ENCODE data around the gene CFL1.
A peak's percentile ranks its signal among the peaks of the same experiment; 100 is the strongest.

Gene CFL1

DNA sequence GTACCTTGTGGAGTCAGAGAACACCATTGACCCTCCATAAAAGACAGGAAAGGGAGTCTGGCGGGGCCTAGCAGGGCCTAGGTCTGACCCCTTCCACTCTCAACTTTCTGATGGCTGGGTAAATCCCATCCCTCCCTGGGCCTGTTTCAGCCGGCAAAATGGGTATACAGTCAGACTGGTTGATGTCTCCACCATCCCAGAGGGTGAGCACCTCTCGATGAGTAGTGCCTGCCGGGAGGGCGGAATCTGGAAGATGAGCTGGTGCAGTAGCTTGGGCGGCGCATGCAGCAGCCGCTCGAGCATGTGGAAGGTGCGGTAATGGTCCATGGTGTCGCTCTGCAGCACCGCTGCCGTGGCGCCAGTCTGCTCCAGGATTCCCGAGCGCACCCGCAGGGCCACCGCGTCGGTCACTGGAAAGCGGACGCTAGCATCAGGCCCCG lies 29.8 kb upstream of the CFL1 start:
- Histone ChIP-seq H3K4me3 (ENCODE audit: low read depth in 1 of 2, low read length in 2 of 2) (peak overlapping the region; percentile 81 to 85), H3K27ac (ENCODE audit: low read depth, low read length) (peak overlapping the region; percentile 91), H3K4me1 (ENCODE audit: control insufficient read depth in 1 of 2, insufficient read depth in 2 of 2, low read length in 2 of 2) (peaks cover 46 to 63% of the 10 kb centered on the region in 2 donors), H3K9ac (ENCODE audit: low read depth in 1 of 2, low read length in 2 of 2) (peak overlapping the region; percentile 73 to 82), H3K9me3 (ENCODE audit: control insufficient read depth in 1 of 2, low read length in 2 of 2) (no peaks in the 10 kb centered on the region), H3K36me3 (ENCODE audit: control insufficient read depth in 1 of 2, insufficient read depth in 2 of 2, low read length in 2 of 2) (peaks cover 15 to 26% of the 10 kb centered on the region in 2 donors), H3K27me3 (ENCODE audit: control insufficient read depth in 1 of 2, insufficient read depth in 2 of 2, low read length in 2 of 2) (peaks cover 0 to 3% of the 10 kb centered on the region in 2 donors)

DNA sequence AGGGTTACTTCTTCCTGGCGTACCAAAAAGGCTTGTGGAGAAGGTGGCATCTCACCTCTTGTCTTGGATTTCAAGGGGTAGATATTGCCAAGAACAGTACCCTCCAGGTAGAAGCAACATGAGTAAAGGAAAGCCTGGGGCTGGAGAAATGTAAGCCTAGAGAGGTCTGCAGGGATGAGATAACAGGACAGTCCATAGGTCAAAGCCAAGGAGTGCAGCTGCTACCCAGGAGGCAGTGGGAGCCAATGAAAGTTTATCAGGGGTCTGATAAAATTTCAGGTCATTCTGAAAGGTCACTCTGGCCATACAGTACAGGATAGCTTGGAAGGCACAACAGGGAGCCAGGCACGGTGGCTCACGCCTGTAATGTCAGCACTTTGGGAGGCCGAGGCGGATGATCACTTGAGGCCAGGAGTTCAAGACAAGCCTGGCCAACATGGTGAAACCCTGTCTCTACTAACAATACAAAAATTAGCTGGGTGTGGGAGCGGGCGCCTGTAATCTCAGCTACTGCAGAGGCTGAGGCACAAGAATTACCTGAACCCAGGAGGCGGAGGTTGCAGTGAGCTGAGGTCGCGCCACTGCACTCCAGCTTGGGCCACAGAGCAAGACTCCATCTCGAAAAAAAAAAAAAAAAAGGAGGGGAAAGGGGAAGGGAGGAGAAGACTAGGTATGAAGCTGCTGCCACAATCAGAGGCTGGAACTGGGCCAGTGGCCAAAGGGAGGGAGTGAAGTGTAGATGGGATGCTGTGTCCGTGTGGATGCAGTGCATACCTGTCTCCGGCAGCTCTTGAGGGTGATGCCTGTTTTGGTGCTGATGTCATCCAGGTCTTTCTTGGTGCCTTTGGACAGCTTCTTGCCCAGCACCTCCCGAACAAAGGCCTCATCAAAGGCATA lies 29.1 kb upstream of the CFL1 start:
- Histone ChIP-seq H3K27me3 (ENCODE audit: control insufficient read depth in 1 of 2, insufficient read depth in 2 of 2, low read length in 2 of 2) (peaks cover 0 to 3% of the 10 kb centered on the region in 2 donors), H3K4me3 (ENCODE audit: low read depth in 1 of 2, low read length in 2 of 2) (peak overlapping the region; percentile 81 to 85), H3K36me3 (ENCODE audit: control insufficient read depth in 1 of 2, insufficient read depth in 2 of 2, low read length in 2 of 2) (peaks cover 15 to 32% of the 10 kb centered on the region in 2 donors), H3K27ac (ENCODE audit: low read depth, low read length) (peak overlapping the region; percentile 91), H3K9ac (ENCODE audit: low read depth in 1 of 2, low read length in 2 of 2) (peak overlapping the region; percentile 73 to 82), H3K9me3 (ENCODE audit: control insufficient read depth in 1 of 2, low read length in 2 of 2) (no peaks in the 10 kb centered on the region), H3K4me1 (ENCODE audit: control insufficient read depth in 1 of 2, insufficient read depth in 2 of 2, low read length in 2 of 2) (peaks cover 45 to 56% of the 10 kb centered on the region in 2 donors)

DNA sequence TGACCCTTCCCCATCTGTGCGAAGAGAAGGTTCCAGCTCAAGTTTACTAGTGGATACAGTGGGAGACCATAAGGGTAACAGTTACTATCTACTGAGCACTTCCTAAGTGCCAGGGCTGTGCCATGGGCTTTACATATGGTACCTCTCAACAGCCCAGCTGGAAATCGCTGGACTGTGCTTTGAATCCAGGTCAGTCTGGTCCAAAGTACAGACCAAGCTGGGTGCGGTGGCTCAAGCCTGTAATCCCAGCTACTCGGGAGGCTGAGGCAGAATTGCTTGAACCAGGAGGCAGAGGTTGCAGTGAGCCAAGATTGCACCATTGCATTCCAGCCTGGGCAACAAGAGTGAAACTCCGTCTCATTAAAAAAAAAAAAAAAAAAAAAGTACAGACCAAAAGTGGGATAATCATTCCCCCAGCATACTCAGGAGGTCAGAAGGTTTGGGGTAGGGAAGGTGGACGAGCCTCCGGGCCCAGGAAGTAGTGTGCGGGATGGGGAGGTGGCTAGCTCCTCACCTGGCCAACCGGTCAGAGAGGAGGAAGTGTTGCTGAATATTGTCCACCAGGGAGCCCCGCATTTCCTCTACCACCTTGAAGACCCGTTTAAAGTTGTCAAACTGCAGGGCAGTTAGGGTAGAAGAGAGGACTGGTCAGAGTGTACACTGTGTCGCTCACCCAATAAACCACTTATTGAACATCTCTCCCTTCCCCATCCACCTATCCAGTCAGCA lies 28.0 kb upstream of the CFL1 start:
- Histone ChIP-seq H3K9me3 (ENCODE audit: control insufficient read depth in 1 of 2, low read length in 2 of 2) (no peaks in the 10 kb centered on the region), H3K27me3 (ENCODE audit: control insufficient read depth in 1 of 2, insufficient read depth in 2 of 2, low read length in 2 of 2) (no peaks in the 10 kb centered on the region), H3K36me3 (ENCODE audit: control insufficient read depth in 1 of 2, insufficient read depth in 2 of 2, low read length in 2 of 2) (peaks cover 15 to 32% of the 10 kb centered on the region in 2 donors), H3K9ac (ENCODE audit: low read depth in 1 of 2, low read length in 2 of 2) (no peak overlapping the region), H3K4me1 (ENCODE audit: control insufficient read depth in 1 of 2, insufficient read depth in 2 of 2, low read length in 2 of 2) (peaks cover 36 to 45% of the 10 kb centered on the region in 2 donors), H3K4me3 (ENCODE audit: low read depth in 1 of 2, low read length in 2 of 2) (no peak overlapping the region), H3K27ac (ENCODE audit: low read depth, low read length) (no peak overlapping the region)

DNA sequence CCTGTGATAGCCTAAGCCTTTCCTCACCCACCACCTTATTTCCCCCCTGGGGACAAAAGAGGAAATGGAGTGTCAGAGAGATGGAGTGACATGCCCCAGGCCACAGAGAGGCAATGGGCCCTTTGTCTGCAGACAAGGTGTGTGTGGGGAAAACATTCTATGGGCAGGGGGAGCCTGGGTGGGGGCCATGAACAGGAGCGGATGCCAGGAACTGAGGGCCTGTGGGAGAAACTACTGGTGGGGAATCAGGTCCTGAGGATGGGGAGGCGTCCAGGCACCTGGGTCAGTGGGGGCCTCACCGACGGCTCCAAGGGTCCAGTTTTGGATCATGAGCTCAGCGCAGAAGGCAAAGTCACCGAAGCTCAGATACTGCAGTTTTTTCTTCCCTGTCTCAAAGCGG lies 27.3 kb upstream of the CFL1 start:
- Histone ChIP-seq H3K27ac (ENCODE audit: low read depth, low read length) (no peak overlapping the region), H3K27me3 (ENCODE audit: control insufficient read depth in 1 of 2, insufficient read depth in 2 of 2, low read length in 2 of 2) (no peaks in the 10 kb centered on the region), H3K9me3 (ENCODE audit: control insufficient read depth in 1 of 2, low read length in 2 of 2) (no peaks in the 10 kb centered on the region), H3K36me3 (ENCODE audit: control insufficient read depth in 1 of 2, insufficient read depth in 2 of 2, low read length in 2 of 2) (peaks cover 15 to 32% of the 10 kb centered on the region in 2 donors), H3K9ac (ENCODE audit: low read depth in 1 of 2, low read length in 2 of 2) (no peak overlapping the region), H3K4me1 (ENCODE audit: control insufficient read depth in 1 of 2, insufficient read depth in 2 of 2, low read length in 2 of 2) (peaks cover 36 to 43% of the 10 kb centered on the region in 2 donors), H3K4me3 (ENCODE audit: low read depth in 1 of 2, low read length in 2 of 2) (no peak overlapping the region)

DNA sequence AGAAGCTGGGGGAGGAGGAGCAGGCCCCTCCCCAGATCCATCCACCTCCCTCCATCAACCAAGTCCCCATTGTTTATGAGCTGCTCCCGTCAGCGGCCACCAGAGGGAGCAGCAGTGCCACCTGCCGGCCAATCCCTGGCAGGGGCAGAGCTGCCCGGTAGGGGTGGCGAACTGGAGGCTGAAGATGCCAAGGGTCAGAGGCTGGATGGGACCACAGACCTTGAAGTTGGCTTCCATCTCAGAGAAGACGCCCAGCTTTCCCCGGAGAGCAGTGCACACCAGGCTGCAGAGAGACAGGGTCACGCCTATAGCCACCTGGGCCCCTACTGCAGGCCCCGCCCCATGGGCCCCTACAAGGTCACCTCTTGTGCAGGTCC lies 26.7 kb upstream of the CFL1 start:
- H3K4me3 ChIP-seq (ENCODE audit: low read depth in 1 of 2, low read length in 2 of 2), result peak overlapping the region in 1 of 2 donors; percentile 7
- no peaks in the 10 kb centered on the region for H3K9me3 ChIP-seq (ENCODE audit: control insufficient read depth in 1 of 2, low read length in 2 of 2)
- peaks cover 31 to 38% of the 10 kb centered on the region in 2 donors for H3K4me1 ChIP-seq (ENCODE audit: control insufficient read depth in 1 of 2, insufficient read depth in 2 of 2, low read length in 2 of 2)
- H3K27ac ChIP-seq (ENCODE audit: low read depth, low read length), result no peak overlapping the region
- no peak overlapping the region for H3K9ac ChIP-seq (ENCODE audit: low read depth in 1 of 2, low read length in 2 of 2)
- H3K27me3 ChIP-seq (ENCODE audit: control insufficient read depth in 1 of 2, insufficient read depth in 2 of 2, low read length in 2 of 2), result no peaks in the 10 kb centered on the region
- peaks cover 15 to 32% of the 10 kb centered on the region in 2 donors for H3K36me3 ChIP-seq (ENCODE audit: control insufficient read depth in 1 of 2, insufficient read depth in 2 of 2, low read length in 2 of 2)

DNA sequence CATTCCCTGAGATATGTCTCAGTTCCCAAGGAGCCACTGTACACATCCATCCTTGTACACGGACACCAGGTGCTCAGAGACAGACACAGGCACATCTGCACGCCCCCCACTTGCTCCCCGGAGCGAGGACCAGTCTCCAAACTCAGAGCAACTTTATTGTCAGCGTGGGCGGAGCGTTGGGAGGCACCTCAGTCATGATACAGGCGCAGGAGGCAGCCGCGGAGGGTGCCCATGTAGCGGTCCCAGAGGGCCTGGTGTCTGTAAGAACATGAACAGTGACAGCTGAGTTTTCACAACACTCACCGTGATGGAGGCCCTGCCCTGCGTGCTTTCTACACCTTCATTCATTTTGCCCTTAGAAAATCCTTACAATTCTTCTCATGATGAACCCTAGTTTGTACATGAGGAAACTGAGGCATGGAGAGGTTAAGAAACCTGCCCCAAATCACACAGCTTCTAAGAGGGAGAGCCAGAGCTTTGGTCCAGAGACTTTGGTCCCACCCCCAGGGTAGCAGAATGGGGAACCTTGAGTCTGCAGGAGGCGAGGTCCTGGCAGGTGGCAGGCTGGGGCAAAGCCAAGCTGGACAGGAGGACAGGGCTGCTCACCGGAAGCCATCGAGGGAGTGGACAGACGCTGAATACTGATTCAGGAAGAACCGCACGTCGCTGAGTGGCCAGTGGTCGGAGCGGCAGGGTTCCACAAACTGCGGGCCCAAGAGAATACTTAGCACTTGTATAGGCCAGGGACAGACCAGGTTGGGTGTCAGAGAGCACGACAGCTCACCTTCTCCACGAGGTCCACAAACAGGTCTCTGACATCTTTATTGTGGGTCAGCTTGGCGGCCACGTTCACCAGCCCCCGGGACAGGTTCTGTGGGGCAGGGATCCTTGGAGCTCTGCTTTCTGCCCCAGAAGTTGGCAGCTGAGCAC lies 26.1 kb upstream of the CFL1 start:
- Histone ChIP-seq H3K9ac (ENCODE audit: low read depth in 1 of 2, low read length in 2 of 2) (no peak overlapping the region), H3K36me3 (ENCODE audit: control insufficient read depth in 1 of 2, insufficient read depth in 2 of 2, low read length in 2 of 2) (peaks cover 15 to 32% of the 10 kb centered on the region in 2 donors), H3K27ac (ENCODE audit: low read depth, low read length) (no peak overlapping the region), H3K9me3 (ENCODE audit: control insufficient read depth in 1 of 2, low read length in 2 of 2) (no peaks in the 10 kb centered on the region), H3K4me3 (ENCODE audit: low read depth in 1 of 2, low read length in 2 of 2) (no peak overlapping the region), H3K4me1 (ENCODE audit: control insufficient read depth in 1 of 2, insufficient read depth in 2 of 2, low read length in 2 of 2) (peaks cover 25 to 32% of the 10 kb centered on the region in 2 donors), H3K27me3 (ENCODE audit: control insufficient read depth in 1 of 2, insufficient read depth in 2 of 2, low read length in 2 of 2) (no peaks in the 10 kb centered on the region)

DNA sequence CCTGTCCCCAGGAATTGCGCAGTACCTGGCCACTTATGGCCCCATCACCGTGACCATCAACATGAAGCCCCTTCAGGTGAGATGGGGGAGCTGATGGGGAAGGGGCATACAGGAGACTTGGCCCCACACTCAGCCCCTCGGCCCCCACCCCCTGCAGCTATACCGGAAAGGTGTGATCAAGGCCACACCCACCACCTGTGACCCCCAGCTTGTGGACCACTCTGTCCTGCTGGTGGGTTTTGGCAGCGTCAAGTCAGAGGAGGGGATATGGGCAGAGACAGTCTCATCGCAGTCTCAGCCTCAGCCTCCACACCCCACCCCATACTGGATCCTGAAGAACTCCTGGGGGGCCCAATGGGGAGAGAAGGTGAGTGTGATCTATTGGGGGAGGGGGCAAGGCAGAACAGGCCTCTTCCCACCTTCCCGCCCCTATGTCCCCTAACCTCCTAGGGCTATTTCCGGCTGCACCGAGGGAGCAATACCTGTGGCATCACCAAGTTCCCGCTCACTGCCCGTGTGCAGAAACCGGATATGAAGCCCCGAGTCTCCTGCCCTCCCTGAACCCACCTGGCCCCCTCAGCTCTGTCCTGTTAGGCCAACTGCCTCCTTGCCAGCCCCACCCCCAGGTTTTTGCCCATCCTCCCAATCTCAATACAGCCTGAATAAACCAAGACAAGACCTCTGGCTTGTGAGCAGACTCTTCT lies 25.2 kb upstream of the CFL1 start:
- Histone ChIP-seq H3K27me3 (ENCODE audit: control insufficient read depth in 1 of 2, insufficient read depth in 2 of 2, low read length in 2 of 2) (no peaks in the 10 kb centered on the region), H3K36me3 (ENCODE audit: control insufficient read depth in 1 of 2, insufficient read depth in 2 of 2, low read length in 2 of 2) (peaks cover 15 to 32% of the 10 kb centered on the region in 2 donors), H3K4me1 (ENCODE audit: control insufficient read depth in 1 of 2, insufficient read depth in 2 of 2, low read length in 2 of 2) (peaks cover 21 to 26% of the 10 kb centered on the region in 2 donors), H3K9me3 (ENCODE audit: control insufficient read depth in 1 of 2, low read length in 2 of 2) (no peaks in the 10 kb centered on the region), H3K9ac (ENCODE audit: low read depth in 1 of 2, low read length in 2 of 2) (no peak overlapping the region), H3K27ac (ENCODE audit: low read depth, low read length) (no peak overlapping the region), H3K4me3 (ENCODE audit: low read depth in 1 of 2, low read length in 2 of 2) (no peak overlapping the region)

DNA sequence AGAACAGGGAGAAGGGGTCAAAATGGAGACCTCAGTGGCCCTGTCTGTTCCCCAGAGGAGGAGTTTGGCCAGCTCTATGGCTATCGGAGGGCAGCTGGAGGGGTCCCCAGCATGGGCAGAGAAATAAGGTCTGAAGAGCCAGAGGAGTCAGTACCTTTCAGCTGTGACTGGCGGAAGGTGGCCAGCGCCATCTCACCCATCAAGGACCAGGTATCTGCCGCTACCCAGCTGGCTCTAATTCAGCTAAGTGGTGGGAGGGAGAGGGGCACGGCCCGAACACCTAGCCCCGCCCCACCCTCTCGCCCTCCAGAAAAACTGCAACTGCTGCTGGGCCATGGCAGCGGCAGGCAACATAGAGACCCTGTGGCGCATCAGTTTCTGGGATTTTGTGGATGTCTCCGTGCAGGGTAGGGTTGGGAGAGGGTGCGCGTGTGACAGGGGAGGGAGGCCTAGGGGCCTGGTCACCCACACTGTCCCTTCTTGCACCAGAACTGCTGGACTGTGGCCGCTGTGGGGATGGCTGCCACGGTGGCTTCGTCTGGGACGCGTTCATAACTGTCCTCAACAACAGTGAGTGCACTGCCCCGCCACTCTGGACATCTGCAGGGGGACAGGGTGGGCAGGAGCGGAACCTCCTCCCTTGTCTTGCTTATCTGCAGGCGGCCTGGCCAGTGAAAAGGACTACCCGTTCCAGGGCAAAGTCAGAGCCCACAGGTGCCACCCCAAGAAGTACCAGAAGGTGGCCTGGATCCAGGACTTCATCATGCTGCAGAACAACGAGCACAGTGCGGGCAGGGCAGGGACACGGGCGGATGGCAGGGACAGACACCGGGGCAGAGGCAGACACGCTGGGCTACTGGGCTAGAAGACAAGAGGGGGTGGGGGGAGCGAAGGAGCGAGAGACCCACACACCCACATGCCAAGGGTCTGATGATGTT lies 24.4 kb upstream of the CFL1 start:
- Histone ChIP-seq H3K27ac (ENCODE audit: low read depth, low read length) (no peak overlapping the region), H3K27me3 (ENCODE audit: control insufficient read depth in 1 of 2, insufficient read depth in 2 of 2, low read length in 2 of 2) (no peaks in the 10 kb centered on the region), H3K4me1 (ENCODE audit: control insufficient read depth in 1 of 2, insufficient read depth in 2 of 2, low read length in 2 of 2) (peaks cover 16 to 19% of the 10 kb centered on the region in 2 donors), H3K4me3 (ENCODE audit: low read depth in 1 of 2, low read length in 2 of 2) (no peak overlapping the region), H3K36me3 (ENCODE audit: control insufficient read depth in 1 of 2, insufficient read depth in 2 of 2, low read length in 2 of 2) (peaks cover 15 to 32% of the 10 kb centered on the region in 2 donors), H3K9me3 (ENCODE audit: control insufficient read depth in 1 of 2, low read length in 2 of 2) (no peaks in the 10 kb centered on the region), H3K9ac (ENCODE audit: low read depth in 1 of 2, low read length in 2 of 2) (no peak overlapping the region)
